GM23248 (cell line): ENCODE data around the gene DOCK10.

Experiments
- EZH2 ChIP-seq: fragments of 200-600 bp; sonication (generic); IDR thresholded peaks from 2 replicates; pipeline ENCODE4 v1.6.1; 2018; ENCODE audit warnings: antibody characterized with exemption, mild to moderate bottlenecking; ENCODE audit not compliant: insufficient read depth, poor library complexity, severe bottlenecking
- EZH2phosphoT487 ChIP-seq: fragments of 200-600 bp; sonication (generic); IDR thresholded peaks from 2 replicates; pipeline ENCODE4 v1.6.1; 2018; ENCODE audit warnings: antibody characterized with exemption, moderate library complexity, mild to moderate bottlenecking, low read depth; ENCODE audit not compliant: insufficient read depth

DNA sequence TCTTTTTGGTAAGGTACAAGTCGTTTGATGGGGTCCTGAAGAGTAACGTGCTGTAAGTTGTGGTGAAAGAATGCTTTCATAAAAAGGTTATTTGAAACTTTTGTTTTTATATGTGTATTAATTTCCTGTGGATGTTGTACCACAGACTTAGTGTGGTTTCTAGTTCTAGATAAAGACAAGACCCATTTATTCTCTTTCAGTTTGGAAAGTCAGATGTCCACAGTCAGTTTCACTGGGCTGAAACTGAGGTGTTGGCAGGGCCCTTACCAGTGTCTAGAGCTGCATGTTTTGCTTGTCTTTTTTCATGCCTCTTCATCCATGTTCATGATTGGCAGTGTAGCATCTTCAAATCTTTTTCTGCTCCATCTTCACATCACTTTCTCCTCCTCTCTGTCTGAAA is 22.1 kb upstream of the DOCK10 start:
- TF ChIP-seq EZH2phosphoT487 = no peak
- TF ChIP-seq EZH2 = no peak
